Cerebellar nuclear complex (tissue), 1 donor: ENCODE data around the gene CMSS1.
A peak's percentile ranks its signal among the peaks of the same experiment; 100 is the strongest.

Source experiments
- DNase-seq, 2 experiments: peaks; one replicate each; lab custom pipeline; 2025; lab: John Stamatoyannopoulos, UW

Gene CMSS1

DNA sequence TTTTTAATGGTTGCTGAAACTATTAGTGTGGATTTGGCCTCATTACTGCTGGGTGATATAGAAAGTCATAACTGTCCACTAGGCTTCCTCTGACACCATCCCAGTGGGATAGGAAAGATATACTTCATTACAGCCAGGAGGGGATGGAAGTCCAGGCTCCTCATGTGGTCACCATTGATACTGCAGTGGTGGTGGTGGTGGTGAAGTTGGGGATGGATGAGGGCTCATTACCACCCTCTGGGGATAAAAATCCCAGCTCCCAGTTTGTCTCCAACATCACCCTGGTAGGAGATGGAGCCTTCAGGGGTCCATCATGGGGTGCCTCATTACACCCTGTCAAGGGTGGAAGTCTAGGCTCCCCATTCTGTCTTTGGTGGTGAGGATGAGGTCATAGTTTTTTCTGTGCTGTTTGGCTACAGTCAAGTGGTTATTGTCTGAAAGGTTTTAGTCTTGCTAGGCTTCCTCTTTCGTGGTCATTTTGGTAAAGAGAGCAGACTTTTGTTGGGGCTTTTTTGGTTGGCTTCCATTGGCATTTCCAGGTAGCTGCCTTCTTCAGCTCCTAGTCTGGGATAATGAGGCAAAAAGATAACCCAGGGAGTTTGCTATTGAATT is 326.7 kb downstream of the CMSS1 start:
- DNase-seq = no peak

DNA sequence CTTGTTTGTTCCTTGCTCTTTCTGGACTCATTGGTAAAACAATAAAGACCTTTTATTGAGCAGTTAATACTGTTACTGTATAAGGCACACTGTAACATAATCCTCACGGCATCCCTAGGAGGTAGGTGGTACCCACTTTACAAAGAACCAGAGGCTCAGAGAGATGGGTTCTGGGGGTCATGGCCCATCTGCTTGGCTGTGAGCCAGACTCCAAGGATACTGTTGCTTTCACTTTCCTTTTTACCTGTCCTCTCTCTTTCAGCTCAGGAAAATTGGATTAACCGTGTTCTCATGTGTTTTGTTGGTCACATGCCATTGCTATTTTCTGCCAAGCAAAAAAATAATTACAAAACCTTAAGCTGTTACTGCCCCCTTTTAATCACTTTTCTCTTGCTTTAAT is 331.5 kb downstream of the CMSS1 start:
- no peak for DNase-seq

DNA sequence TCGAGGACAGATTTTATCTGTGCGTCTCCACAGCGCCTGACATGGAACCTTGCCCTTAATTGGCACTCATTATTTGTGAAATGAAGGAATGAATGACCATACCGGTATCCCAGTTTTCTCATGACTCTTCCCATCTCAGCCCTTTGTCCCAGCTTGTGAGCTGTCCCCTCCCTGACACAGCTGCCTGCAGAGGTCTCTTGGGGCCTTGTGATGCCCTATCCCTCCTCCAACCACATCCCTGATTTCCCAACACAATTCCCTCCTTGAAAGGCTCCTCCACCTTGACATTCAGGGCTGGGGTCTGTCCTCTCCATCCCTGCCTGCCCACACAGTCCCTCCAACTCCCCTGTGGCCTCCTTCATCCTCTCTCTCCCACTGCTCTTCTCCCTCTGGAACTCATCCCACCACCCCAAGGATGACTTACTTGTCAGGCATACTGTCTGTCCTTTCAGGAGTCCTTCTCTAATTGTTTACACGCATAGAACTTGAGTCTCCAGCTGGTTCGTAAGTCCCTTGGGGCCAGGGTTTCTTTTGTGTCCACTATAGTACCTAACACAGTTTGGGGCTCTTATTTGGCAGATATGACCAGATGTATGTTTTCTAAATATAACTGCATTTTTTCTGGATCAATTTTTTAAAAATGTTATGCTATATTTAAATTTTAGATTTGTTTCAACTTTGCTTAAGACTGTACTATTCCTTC is 332.2 kb downstream of the CMSS1 start:
- DNase-seq = no peak

- no peak for DNase-seq
Measured at GRCh38 chr3:100150473-100150872, 332.8 kb downstream of the CMSS1 start.

GRCh38 chr3:100151024-100151707 is 333.5 kb downstream of the CMSS1 start:
- no peak for DNase-seq

DNA sequence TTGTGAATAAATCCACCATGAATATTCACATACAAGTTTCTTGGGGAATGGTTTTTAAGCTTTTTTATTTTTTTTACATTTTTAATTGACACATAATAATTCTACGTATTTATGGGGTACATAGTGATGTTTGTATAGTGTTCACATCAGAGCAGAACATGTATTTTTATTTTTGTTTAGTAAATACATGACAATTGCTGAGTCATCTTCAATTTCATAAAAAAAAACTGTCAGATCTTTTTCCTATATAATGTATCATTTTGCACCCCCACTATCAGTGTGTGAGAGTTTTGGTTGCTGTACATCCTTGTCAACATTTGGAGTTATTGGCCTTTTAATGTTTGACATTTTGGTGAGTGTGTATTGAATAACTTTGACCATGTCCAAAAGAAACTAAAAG is 336.5 kb downstream of the CMSS1 start:
- no peak for DNase-seq

DNA sequence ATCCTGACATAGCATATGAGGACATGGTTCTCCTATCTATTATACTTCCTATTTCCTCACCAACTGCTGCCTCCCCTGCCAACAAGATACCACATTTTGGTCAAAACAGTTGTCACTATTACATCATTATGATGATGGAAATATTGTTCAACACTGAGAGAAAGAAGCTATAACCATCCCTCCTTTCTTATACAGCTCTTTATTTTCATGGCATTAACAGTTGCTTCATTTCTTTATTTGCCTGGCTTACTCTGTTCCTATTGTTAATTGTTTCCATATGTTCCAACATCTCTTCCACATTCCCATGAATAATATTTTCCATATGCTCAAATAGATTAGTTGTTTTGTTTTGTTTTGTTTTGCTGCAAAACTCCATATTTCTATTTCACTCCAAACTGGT is 337.5 kb downstream of the CMSS1 start:
- no peak for DNase-seq

GRCh38 chr3:100155590-100155989 is 337.9 kb downstream of the CMSS1 start:
- DNase-seq = no peak

DNA sequence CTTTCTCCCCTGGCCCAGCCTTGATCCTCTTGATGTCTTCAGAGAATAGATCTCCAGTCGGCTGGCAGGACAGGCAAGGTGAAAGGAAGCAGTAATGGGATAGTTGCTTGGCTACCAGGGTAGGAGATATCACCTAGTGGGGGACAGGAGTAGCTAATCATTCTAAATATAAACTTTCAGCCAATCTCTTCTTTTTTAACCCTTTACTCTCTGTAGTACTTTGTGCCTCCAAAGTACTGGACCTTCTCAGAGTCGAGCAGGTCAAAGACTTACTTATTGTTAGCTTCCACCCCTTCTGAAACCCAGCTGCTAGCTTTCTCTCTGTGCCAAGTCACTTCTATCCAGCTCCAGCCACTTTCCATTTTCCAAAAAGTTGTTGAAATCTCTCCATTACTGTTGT is 340.0 kb downstream of the CMSS1 start:
- no peak for DNase-seq

- peak in 1 of 2 experiments; percentile 67 for DNase-seq
Measured at GRCh38 chr3:100158918-100159330, 341.3 kb downstream of the CMSS1 start.

DNA sequence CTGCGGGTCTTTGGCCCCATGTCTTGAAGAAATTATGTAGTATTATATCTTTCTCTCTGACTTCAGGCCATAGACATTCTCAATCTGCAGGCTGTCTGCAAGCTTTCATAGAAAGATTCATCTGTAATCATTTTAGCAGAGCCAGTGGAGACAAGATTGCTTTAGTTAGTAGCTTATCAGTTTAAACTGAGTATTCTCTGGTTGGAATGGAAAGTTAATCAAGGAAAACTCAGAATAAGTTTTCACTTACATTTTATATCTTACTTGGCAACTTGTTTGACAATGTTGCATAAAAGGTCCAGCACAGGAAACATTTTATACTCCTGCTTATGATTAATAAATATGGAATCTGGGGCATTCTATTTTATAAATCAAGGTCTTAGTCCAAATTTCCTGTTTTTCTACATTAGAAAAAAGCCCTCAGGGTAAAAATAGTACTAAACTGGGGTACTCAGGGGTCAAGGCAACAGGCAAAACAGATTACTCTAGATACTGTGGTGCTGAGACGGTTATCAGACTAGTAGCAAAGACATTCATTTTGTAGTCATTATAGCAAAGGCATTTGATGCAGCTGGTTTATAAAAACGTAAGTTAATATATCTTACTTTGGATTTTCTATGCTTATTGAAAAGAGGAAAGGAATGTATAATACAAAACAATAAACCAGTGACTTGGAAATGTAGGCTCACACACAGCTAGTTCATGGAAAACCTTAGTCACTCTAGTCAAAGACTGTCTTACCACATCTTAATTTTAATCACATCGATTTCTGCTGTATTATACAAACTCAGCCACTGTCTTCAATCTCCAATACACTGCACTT is 341.9 kb downstream of the CMSS1 start:
- DNase-seq = no peak

GRCh38 chr3:100160521-100160920 is 342.9 kb downstream of the CMSS1 start:
- no peak for DNase-seq

DNA sequence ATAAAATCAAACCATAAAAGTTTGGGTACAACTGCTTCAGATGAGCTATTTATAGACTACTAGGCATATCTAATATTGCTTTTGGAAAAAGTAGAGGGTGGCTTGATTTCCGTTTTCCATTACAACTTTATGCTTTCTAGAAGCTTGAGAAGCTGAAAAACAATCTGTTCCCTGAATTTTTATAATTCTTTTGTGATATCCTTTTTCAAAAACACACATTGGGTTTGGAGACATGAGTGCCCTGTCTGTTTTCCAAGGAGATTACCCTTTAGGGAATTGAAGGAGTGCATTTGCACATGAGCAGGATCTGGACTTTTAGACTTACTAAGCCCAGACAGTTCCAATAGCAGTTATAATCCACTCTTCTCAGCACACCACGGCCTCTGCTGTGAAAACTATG is 346.1 kb downstream of the CMSS1 start:
- no peak for DNase-seq

DNA sequence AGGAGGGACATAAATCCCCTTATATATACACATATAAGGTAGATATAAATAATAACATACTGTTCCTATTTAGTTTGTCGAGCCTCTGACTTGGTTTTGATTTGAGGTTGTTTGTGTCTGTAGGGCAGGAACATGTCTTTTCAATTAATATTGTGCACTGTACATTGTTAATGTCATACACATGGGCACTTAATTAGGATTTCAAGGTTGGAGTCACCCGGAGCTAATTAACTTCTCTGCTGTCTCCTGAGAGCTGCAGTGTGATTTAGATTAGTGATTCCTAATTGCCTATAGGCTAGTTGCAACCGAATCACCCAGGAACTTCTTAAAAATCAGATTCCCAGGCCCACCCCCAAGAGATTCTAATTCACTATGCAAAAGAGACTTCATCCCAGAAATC is 347.1 kb downstream of the CMSS1 start:
- no peak for DNase-seq

DNA sequence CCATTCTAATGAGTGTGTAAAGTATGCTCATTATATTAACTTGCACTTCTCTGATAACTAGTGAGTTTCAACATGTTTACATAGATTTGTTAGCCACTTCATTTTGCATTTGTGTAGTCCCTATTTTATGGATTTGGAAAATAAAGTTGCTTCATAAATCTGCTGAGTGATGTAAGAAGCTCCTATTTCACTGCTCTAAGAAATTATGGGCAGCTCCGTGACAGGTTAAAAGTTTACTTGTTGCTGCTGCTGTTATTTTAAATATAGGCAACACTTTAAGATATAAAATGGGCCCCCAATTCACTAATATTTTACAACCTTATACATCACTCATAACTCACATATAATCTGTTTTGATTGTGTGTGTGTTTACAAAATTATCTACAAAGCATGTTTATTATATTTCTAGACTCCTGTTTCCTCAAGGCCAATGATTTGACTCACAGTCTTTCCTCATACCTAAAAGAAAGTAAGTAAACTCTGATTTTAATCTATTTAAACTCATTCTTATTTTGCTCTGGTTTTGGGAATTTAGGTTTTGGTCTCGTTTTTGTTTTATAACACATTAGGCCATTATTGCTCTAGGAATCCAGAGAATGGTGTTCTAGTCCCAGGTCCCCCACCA is 348.4 kb downstream of the CMSS1 start:
- DNase-seq = no peak

- no peak for DNase-seq
Measured at GRCh38 chr3:100169201-100169920, 351.7 kb downstream of the CMSS1 start.

- DNase-seq = no peak
Measured at GRCh38 chr3:100170486-100170885, 352.8 kb downstream of the CMSS1 start.

DNA sequence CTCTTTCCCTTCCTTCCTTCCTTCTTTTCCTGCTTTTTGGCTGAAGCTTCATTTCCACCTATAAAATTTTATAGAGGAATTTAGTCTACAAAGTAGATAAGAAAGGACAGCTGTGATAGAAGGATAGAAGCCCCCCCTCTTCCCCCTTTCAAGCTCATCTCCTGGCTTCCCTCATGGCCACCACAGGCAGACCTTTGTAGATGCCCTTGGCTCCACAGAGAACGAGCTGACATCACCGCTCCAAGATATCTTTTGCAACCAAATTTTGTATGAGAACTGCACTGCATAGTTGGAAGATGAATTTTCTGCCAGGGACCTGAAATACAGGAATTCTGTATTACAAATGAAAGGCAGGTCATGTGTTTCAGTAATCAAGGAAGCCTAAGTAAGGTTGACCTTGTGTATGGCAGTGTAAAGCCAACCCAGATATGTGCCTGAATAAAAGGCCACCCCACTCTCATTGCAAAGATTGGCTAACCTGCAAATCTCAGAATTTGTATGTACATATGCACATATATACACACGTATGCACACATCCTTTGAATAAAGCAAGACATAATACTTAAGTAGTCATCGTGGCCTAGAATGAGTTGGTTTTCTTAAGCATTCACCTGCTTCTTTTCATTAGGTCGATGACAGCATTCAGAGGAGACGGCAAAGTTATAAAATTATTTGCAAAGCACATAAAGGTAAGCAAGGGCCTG is 353.7 kb downstream of the CMSS1 start:
- DNase-seq = no peak

DNA sequence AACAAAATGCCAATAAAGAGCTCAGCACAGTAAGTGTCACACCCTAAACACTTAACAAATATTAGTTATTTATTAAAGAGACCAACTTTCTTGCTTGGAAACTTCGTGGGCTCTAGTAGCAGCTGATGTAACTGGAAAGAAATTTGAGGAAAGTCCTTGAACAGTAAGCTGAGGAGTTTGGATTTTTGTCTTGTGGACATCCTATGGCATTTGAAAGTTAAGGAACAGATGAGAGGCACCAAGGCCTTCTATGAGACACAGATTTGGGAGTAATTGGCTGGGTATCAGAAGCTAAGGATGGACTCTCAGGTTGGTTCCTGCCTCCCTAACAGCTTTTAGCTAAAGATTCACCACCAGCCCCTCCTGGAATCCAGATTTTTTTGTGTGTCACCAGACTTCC is 356.3 kb downstream of the CMSS1 start:
- no peak for DNase-seq

DNA sequence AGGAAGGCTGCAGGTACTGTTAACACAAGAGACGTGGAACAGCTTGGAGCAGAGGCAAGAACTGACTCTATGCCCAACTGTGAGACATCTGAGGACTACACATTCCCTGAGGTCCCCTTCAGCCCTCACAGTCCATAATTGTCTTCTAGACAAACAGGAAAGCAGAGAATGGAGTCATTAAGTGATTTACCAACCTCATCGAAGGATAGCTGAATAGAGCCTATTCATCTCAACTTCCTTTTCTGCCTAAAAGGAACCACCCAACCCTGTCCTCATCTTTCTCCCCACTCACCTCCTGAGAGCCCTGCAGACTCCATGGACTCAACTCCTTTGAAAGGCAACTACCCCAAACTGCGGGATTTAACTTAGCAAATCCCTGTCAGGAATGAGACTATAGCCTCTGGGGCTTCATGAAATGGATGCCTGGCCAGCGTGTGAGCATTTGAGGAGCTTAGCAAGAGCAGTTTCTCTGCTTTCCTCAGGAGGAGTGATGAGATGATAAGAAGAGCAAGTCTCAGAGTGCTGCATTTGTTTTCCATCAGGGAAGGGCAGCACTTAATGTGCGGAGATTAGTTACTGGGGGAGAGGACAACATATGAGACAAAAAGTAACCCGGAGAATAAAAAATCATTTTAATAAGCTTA is 358.1 kb downstream of the CMSS1 start:
- DNase-seq = no peak
